Keratinocyte (primary cell): Measurements from ENCODE around the gene NUP54. TPM values are rescaled to one million over a fixed set of nuclear protein-coding genes. Genes with fewer than 3 reads are reported as not detected.

Experiments
- DNase-seq: peaks from one replicate; pipeline ENCODE4 v3.0.0-alpha.2; 2011; ENCODE audit warnings: low read depth, missing footprints, low spot score
- FAIRE-seq: peaks from 2 replicates; lab custom pipeline; 2011; peaks lifted over from hg19 to GRCh38; lab: Jason Lieb, UNC
- H2AFZ ChIP-seq: 2 replicates; pipeline ENCODE4 v1.6.0; 2012; ENCODE audit warnings: low read length, control low read depth, inconsistent platforms; ENCODE audit not compliant: control insufficient read depth
- H3K27ac ChIP-seq: 2 replicates; pipeline ENCODE4 v1.5.1; 2011; ENCODE audit warnings: low read length; ENCODE audit not compliant: control insufficient read depth, insufficient read depth
- H3K27me3 ChIP-seq: 3 replicates; pipeline ENCODE4 v1.6.0; 2011; ENCODE audit warnings: low read length; ENCODE audit not compliant: control insufficient read depth, insufficient read depth; ENCODE audit errors: extremely low read depth
- H3K36me3 ChIP-seq, 2 experiments: 2 replicates in 1 of 2; 3 replicates in 1 of 2; pipeline ENCODE4 v1.5.1; 2011; ENCODE audit warnings: low read length in 2 of 2, mild to moderate bottlenecking in 1 of 2; ENCODE audit not compliant: control insufficient read depth in 2 of 2, insufficient read depth in 2 of 2; ENCODE audit errors: extremely low read depth in 1 of 2
- H3K4me1 ChIP-seq: 3 replicates; pipeline ENCODE4 v1.5.1; 2011; ENCODE audit warnings: low read length; ENCODE audit not compliant: control insufficient read depth, insufficient read depth; ENCODE audit errors: extremely low read depth
- H3K4me2 ChIP-seq: 3 replicates; pipeline ENCODE4 v1.6.0; 2011; ENCODE audit warnings: low read depth, low read length; ENCODE audit not compliant: control insufficient read depth, insufficient read depth; ENCODE audit errors: extremely low read depth
- H3K4me3 ChIP-seq, 3 experiments: fragments of 200-600 bp in 1 of 3; sonication (generic) in 1 of 3; 2 replicates in 2 of 3; 3 replicates in 1 of 3; pipeline ENCODE4 v1.5.1; 2011 to 2016; ENCODE audit warnings: low read length in 3 of 3, mild to moderate bottlenecking in 3 of 3, control low read depth in 2 of 3, inconsistent platforms in 1 of 3, low read depth in 1 of 3, mixed read lengths in 1 of 3, mixed run types in 1 of 3, moderate library complexity in 1 of 3; ENCODE audit not compliant: control insufficient read depth in 2 of 3, insufficient read depth in 2 of 3; ENCODE audit errors: extremely low read depth in 1 of 3
- H3K79me2 ChIP-seq: 2 replicates; pipeline ENCODE4 v1.6.0; 2012; ENCODE audit warnings: low read length; ENCODE audit not compliant: control insufficient read depth, insufficient read depth
- H3K9ac ChIP-seq: 3 replicates; pipeline ENCODE4 v1.6.0; 2011; ENCODE audit warnings: low read length; ENCODE audit not compliant: control insufficient read depth, insufficient read depth; ENCODE audit errors: extremely low read depth
- H3K9me1 ChIP-seq: 3 replicates; pipeline ENCODE4 v1.6.0; 2011; ENCODE audit warnings: low read length; ENCODE audit not compliant: control insufficient read depth, insufficient read depth; ENCODE audit errors: extremely low read depth
- H3K9me3 ChIP-seq: 2 replicates; pipeline ENCODE4 v1.5.1; 2012; ENCODE audit warnings: low read depth, low read length; ENCODE audit not compliant: control insufficient read depth
- H4K20me1 ChIP-seq: 3 replicates; pipeline ENCODE4 v1.6.0; 2011; ENCODE audit warnings: low read length; ENCODE audit not compliant: control insufficient read depth, insufficient read depth; ENCODE audit errors: extremely low read depth
- CTCF ChIP-seq, 3 experiments: IDR thresholded peaks in 1 of 3; conservative IDR thresholded peaks in 1 of 3; optimal IDR thresholded peaks in 1 of 3; 2 replicates in 2 of 3; 3 replicates in 1 of 3; pipeline versions ENCODE3 to v1.5.1; 2011; ENCODE audit warnings: low read length in 3 of 3, mild to moderate bottlenecking in 3 of 3, moderate library complexity in 2 of 3, control low read depth in 1 of 3, inconsistent platforms in 1 of 3; ENCODE audit not compliant: insufficient read depth in 2 of 3; ENCODE audit errors: extremely low read depth in 1 of 3
- EZH2 ChIP-seq: IDR thresholded peaks from one replicate; pipeline ENCODE4 v1.6.1; 2012; ENCODE audit warnings: inconsistent platforms, mild to moderate bottlenecking, low read length, moderate library complexity
- dilution Hi-C: fragments of 300-500 bp; cut with MboI; formaldehyde crosslinking; loops from one replicate; pipeline ENCODE4 v1.7.0; 2020; ENCODE audit warnings: low sequenced_read_pairs; ENCODE audit not compliant: extremely low pct_ligation_motif_present
- polyA plus RNA-seq, 5 experiments: library from polyadenylated mRNA; depleted of rRNA in 3 of 5; stranded (reverse) in 3 of 5; stranded (forward) in 1 of 5; unstranded in 1 of 5; fragments of >200 nt; gene quantifications; 1 replicate in 1 of 5; 2 replicates in 3 of 5; 3 replicates in 1 of 5; pipeline versions ENCODE4 v1.2.1 to v1.2.3, GENCODE V29; 2011 to 2012; ENCODE audit warnings: missing spikeins in 2 of 5, low read depth in 1 of 5, low replicate concordance in 1 of 5

NUP54 gene
- polyA plus RNA-seq, 1 donor (not counting 4 experiments of a cell fraction or from before 2014, with no cell fraction given): 59.2 TPM

GRCh38 chr4:76178296-76178695 lies 30.1 kb upstream of the NUP54 start:
- H2AFZ ChIP-seq: no peak overlapping the region
- H4K20me1 ChIP-seq: no peaks in the 10 kb centered on the region
- H3K79me2 ChIP-seq: no peaks in the 10 kb centered on the region
- no peak overlapping the region for H3K27ac ChIP-seq
- H3K9me3 ChIP-seq: no peaks in the 10 kb centered on the region
- DNase-seq (no peak), FAIRE-seq (no peak)
- no peak overlapping the region for H3K4me3 ChIP-seq
- H3K9ac ChIP-seq: no peak overlapping the region
- peaks cover 2 to 8% of the 10 kb centered on the region in 2 experiments for H3K36me3 ChIP-seq
- TF ChIP-seq CTCF (optimal IDR thresholded peaks at IDR 0.05 in 1 of 3, IDR thresholded peaks at IDR 0.05 in 1 of 3, conservative IDR thresholded peaks at IDR 0.05 in 1 of 3; ENCODE audit: extremely low read depth in 1 of 3, insufficient read depth in 2 of 3, low read length in 3 of 3): no peak
- TF ChIP-seq EZH2: no peak
- H3K27me3 ChIP-seq: no peaks in the 10 kb centered on the region
- no peaks in the 10 kb centered on the region for H3K9me1 ChIP-seq
- dilution Hi-C loops: loop anchor here (25.0 kb wide), 1 partner anchor 334 kb away; no protein-coding TSS in a partner anchor
- peaks cover 3% of the 10 kb centered on the region for H3K4me1 ChIP-seq
- no peak overlapping the region for H3K4me2 ChIP-seq

- Histone ChIP-seq H4K20me1 (no peaks in the 10 kb centered on the region), H3K27me3 (no peaks in the 10 kb centered on the region), H3K9ac (no peak overlapping the region), H3K4me1 (peaks cover 3% of the 10 kb centered on the region), H2AFZ (no peak overlapping the region), H3K4me3 (no peak overlapping the region), H3K9me3 (no peaks in the 10 kb centered on the region), H3K4me2 (no peak overlapping the region), H3K9me1 (no peaks in the 10 kb centered on the region), H3K36me3 (peaks cover 2 to 10% of the 10 kb centered on the region in 2 experiments), H3K79me2 (no peaks in the 10 kb centered on the region), H3K27ac (no peak overlapping the region)
- dilution Hi-C loops: loop anchor here (25.0 kb wide), 1 partner anchor 335 kb away; no protein-coding TSS in a partner anchor
- TF ChIP-seq EZH2 (no peak), CTCF (optimal IDR thresholded peaks at IDR 0.05 in 1 of 3, IDR thresholded peaks at IDR 0.05 in 1 of 3, conservative IDR thresholded peaks at IDR 0.05 in 1 of 3; ENCODE audit: extremely low read depth in 1 of 3, insufficient read depth in 2 of 3, low read length in 3 of 3) (no peak)
- FAIRE-seq: no peak
- DNase-seq: no peak
These were observed 29.5 kb upstream of the NUP54 start for GRCh38 chr4:76177709-76178108.
